HCT116 (cell line): Measurements from ENCODE around the gene PHF14. TPM values are rescaled to one million over a fixed set of nuclear protein-coding genes. Genes with fewer than 3 reads are reported as not detected.

Experiments
- ATAC-seq: fragments of 200-7000 bp; cut with Tn5 transposase; 2 replicates; pipeline ENCODE4 v1.9.1; 2020; ENCODE audit warnings: mild to moderate bottlenecking, moderate library complexity
- BruUV-seq: library from RNA; stranded (reverse); fragments of 400-500 nt; replicated peaks from 2 replicates; lab custom pipeline; 2021; lab: Mats Ljungman, UMichigan
- CTCF ChIA-PET: fragments of 300-600 bp; sonication (Branson Sonifier 250); formaldehyde crosslinking; loops from one replicate; lab custom pipeline; 2021; ENCODE audit warnings: antibody characterized with exemption; lab: Charles Lee
- POLR2A ChIA-PET: fragments of 300-600, 350-600 bp; sonication (Branson Sonifier 250); formaldehyde crosslinking; loops from one replicate; lab custom pipeline; 2021; ENCODE audit warnings: antibody characterized with exemption; lab: Charles Lee
- RAD21 ChIA-PET, 2 experiments: fragments of 300-600 bp; sonication (Branson Sonifier 250); formaldehyde crosslinking; loops; one replicate each; lab custom pipeline; 2023; ENCODE audit warnings: low total read pairs in 2 of 2; ENCODE audit not compliant: uncharacterized antibody in 2 of 2, unreplicated experiment in 2 of 2, low non-redundant PET in 1 of 2; lab: Charles Lee
- DNase-seq: peaks from one replicate; pipeline ENCODE4 v3.0.0-alpha.2; 2010; ENCODE audit warnings: low read depth, low spot score
- H2AFZ ChIP-seq: fragments of 200-600 bp; shearing (Covaris generic), sonication (generic); 2 replicates; pipeline ENCODE4 v1.6.1; 2017; ENCODE audit warnings: low read depth, mixed run types, mixed read lengths, antibody characterized with exemption, low read length; ENCODE audit not compliant: poor library complexity, severe bottlenecking
- H3K27ac ChIP-seq: 2 replicates; pipeline ENCODE4 v1.5.1; 2012; ENCODE audit warnings: low read depth, low read length
- H3K27me3 ChIP-seq: fragments of 200-600 bp; sonication (generic); 2 replicates; pipeline ENCODE4 v1.6.1; 2016; ENCODE audit warnings: mixed run types, low read length, mixed read lengths; ENCODE audit not compliant: insufficient read depth
- H3K36me3 ChIP-seq, 2 experiments: fragments of 200-500 bp in 1 of 2; fragments of 200-600 bp in 1 of 2; sonication (Bioruptor generic) in 1 of 2; sonication (generic) in 1 of 2; 2 replicates each; pipeline versions ENCODE4 v1.5.1 to v1.6.1; 2014 to 2016; ENCODE audit warnings: low read length in 2 of 2, inconsistent platforms in 1 of 2, mixed read lengths in 1 of 2, mixed run types in 1 of 2; ENCODE audit not compliant: insufficient read depth in 2 of 2, control insufficient read depth in 1 of 2
- H3K4me1 ChIP-seq, 2 experiments: fragments of 200-600 bp in 1 of 2; sonication (generic) in 1 of 2; 2 replicates each; pipeline versions ENCODE4 v1.5.1 to v1.6.1; 2012 to 2017; ENCODE audit warnings: low read length in 2 of 2, inconsistent platforms in 1 of 2, mild to moderate bottlenecking in 1 of 2, mixed read lengths in 1 of 2, mixed run types in 1 of 2, moderate library complexity in 1 of 2; ENCODE audit not compliant: insufficient read depth in 2 of 2, control insufficient read depth in 1 of 2
- H3K4me2 ChIP-seq: fragments of 200-600 bp; sonication (generic); 2 replicates; pipeline ENCODE4 v1.6.1; 2017; ENCODE audit warnings: mixed run types, low read length, mixed read lengths
- H3K4me3 ChIP-seq, 2 experiments: fragments of 200-600 bp in 1 of 2; sonication (generic) in 1 of 2; replicated peaks in 1 of 2; 2 replicates each; pipeline ENCODE4 v1.5.1; 2011 to 2016; ENCODE audit warnings: low read length in 2 of 2, control low read depth in 1 of 2, low read depth in 1 of 2, mild to moderate bottlenecking in 1 of 2, mixed read lengths in 1 of 2, mixed run types in 1 of 2
- H3K79me2 ChIP-seq: fragments of 200-600 bp; sonication (generic); 2 replicates; pipeline ENCODE4 v1.6.1; 2017; ENCODE audit warnings: mild to moderate bottlenecking, mixed run types, low read length, moderate library complexity, mixed read lengths; ENCODE audit not compliant: insufficient read depth
- H3K9ac ChIP-seq: fragments of 200-600 bp; sonication (generic); 2 replicates; pipeline ENCODE4 v1.6.1; 2016; ENCODE audit warnings: low read length, mixed read lengths
- H3K9me2 ChIP-seq: fragments of 200-600 bp; sonication (generic), shearing (Covaris generic); 2 replicates; pipeline ENCODE4 v1.6.1; 2017; ENCODE audit warnings: mixed run types, mild to moderate bottlenecking, moderate library complexity; ENCODE audit not compliant: insufficient read depth
- H3K9me3 ChIP-seq, 2 experiments: fragments of 200-500 bp in 1 of 2; fragments of 200-600 bp in 1 of 2; sonication (Bioruptor generic) in 1 of 2; sonication (generic) in 1 of 2; 2 replicates each; pipeline ENCODE4 v1.6.1; 2014 to 2017; ENCODE audit warnings: low read length in 2 of 2, mixed read lengths in 2 of 2, inconsistent platforms in 1 of 2, low read depth in 1 of 2, mild to moderate bottlenecking in 1 of 2, mixed run types in 1 of 2, moderate library complexity in 1 of 2; ENCODE audit not compliant: control insufficient read depth in 1 of 2, insufficient read depth in 1 of 2
- H4K20me1 ChIP-seq: fragments of 200-600 bp; sonication (generic), shearing (Covaris generic); 2 replicates; pipeline ENCODE4 v1.6.1; 2017; ENCODE audit warnings: mixed run types, mild to moderate bottlenecking, moderate library complexity; ENCODE audit not compliant: insufficient read depth
- CBX3 ChIP-seq: IDR thresholded peaks from 2 replicates; pipeline ENCODE4 v1.6.1; 2012; ENCODE audit warnings: low read depth
- JUND ChIP-seq: IDR thresholded peaks from 2 replicates; pipeline ENCODE4 v1.6.1; 2012
- MAX ChIP-seq: IDR thresholded peaks from 2 replicates; pipeline ENCODE4 v1.6.1; 2012
- POLR2AphosphoS5 ChIP-seq: IDR thresholded peaks from 2 replicates; pipeline ENCODE4 v1.6.1; 2011; ENCODE audit warnings: mild to moderate bottlenecking, low read depth, low read length, moderate library complexity
- SP1 ChIP-seq: IDR thresholded peaks from 2 replicates; pipeline ENCODE4 v1.6.1; 2012; ENCODE audit warnings: low read depth
- YY1 ChIP-seq: IDR thresholded peaks from 2 replicates; pipeline ENCODE4 v1.6.1; 2011; ENCODE audit warnings: low read length, low read depth, moderate library complexity, mild to moderate bottlenecking; ENCODE audit not compliant: insufficient replicate concordance; ENCODE audit errors: extremely low read depth
- ZFX ChIP-seq: fragments of 450-650 bp; IDR thresholded peaks from 2 replicates; pipeline ENCODE4 v1.6.1; 2017
- ZNF274 ChIP-seq: fragments of 200-500 bp; sonication (Bioruptor generic); IDR thresholded peaks from 2 replicates; pipeline ENCODE4 v1.6.1; 2014; ENCODE audit warnings: mild to moderate bottlenecking, low read depth, low read length, inconsistent platforms
- intact Hi-C: fragments of 100-400 bp; cut with micrococcal nuclease; formaldehyde crosslinking; loops from 2 replicates; pipeline ENCODE4 v1.10.0; 2022
- total RNA-seq: library from RNA; stranded (reverse); gene quantifications from one replicate; pipeline ENCODE4 v1.2.1, GENCODE V29; 2021; ENCODE audit not compliant: unreplicated experiment

Gene PHF14
- total RNA-seq, 1 experiment from 2014 or later: 13.8 TPM

- POLR2A ChIA-PET: no interaction called here
- no peak for DNase-seq
Measured at GRCh38 chr7:11141541-11141940, 167.9 kb downstream of the PHF14 start.

GRCh38 chr7:11153694-11154093, 180.0 kb downstream of the PHF14 start:
- Histone ChIP-seq H4K20me1 (no peaks in the 10 kb centered on the region), H3K9me3 (no peaks in the 10 kb centered on the region), H3K79me2 (no peaks in the 10 kb centered on the region), H2AFZ (no peak overlapping the region), H3K4me2 (no peak overlapping the region), H3K36me3 (no peaks in the 10 kb centered on the region), H3K27me3 (no peaks in the 10 kb centered on the region), H3K9ac (no peak overlapping the region), H3K27ac (no peak overlapping the region), H3K4me1 (no peaks in the 10 kb centered on the region), H3K4me3 (no peak overlapping the region), H3K9me2 (no peaks in the 10 kb centered on the region)
- ChIA-PET RAD21 (no interaction called here), POLR2A (no interaction called here), CTCF (no interaction called here)
- TF ChIP-seq ZFX (no peak), SP1 (no peak), CBX3 (no peak), MAX (no peak)
- BruUV-seq: no TSS peak
- ATAC-seq (no peak), DNase-seq (no peak)
- intact Hi-C loops: no loop called here

More at GRCh38 chr7:11141541-11141940, 167.9 kb downstream of the PHF14 start:
- Histone ChIP-seq H3K9me3 (no peaks in the 10 kb centered on the region), H3K36me3 (no peaks in the 10 kb centered on the region), H3K9me2 (no peaks in the 10 kb centered on the region), H3K9ac (no peak overlapping the region), H3K79me2 (no peaks in the 10 kb centered on the region), H3K27me3 (no peaks in the 10 kb centered on the region), H4K20me1 (no peaks in the 10 kb centered on the region), H3K27ac (no peak overlapping the region), H3K4me2 (no peak overlapping the region), H3K4me3 (no peak overlapping the region), H2AFZ (no peak overlapping the region), H3K4me1 (no peaks in the 10 kb centered on the region)
- intact Hi-C loops: no loop called here
- RAD21 ChIA-PET: no interaction called here
- ATAC-seq: no peak
- no TSS peak for BruUV-seq
- TF ChIP-seq JUND (no peak), YY1 (no peak), POLR2AphosphoS5 (no peak), ZNF274 (no peak), CBX3 (no peak)
- CTCF ChIA-PET: no interaction called here
